Stomach (tissue), 4 donors: ENCODE results near the gene CHAT.

Experiments
- CTCF ChIP-seq, 7 experiments: fragments of 450-650 bp in 4 of 7; fragments of 200-600 bp in 3 of 7; sonication (generic) in 3 of 7; IDR thresholded peaks; one replicate each; pipeline ENCODE4 v1.5.1; 2016 to 2019; ENCODE audit warnings: antibody characterized with exemption in 7 of 7, control low read depth in 2 of 7, mild to moderate bottlenecking in 1 of 7
- POLR2AphosphoS5 ChIP-seq, 3 donors: sonication (generic); formaldehyde crosslinking; IDR thresholded peaks; one replicate each; pipeline ENCODE4 v1.6.1; 2016; ENCODE audit warnings: antibody characterized with exemption in 3 of 3

GRCh38 chr10:49601857-49602256, 12.0 kb upstream of the CHAT start:
- TF ChIP-seq POLR2AphosphoS5 (IDR thresholded peaks at IDR 0.05) (no peak), CTCF (IDR thresholded peaks at IDR 0.05) (no peak)
